Choroid plexus epithelial cell (primary cell): ENCODE measurements around the gene RFPL2.

Experiments used
- DNase-seq: peaks from one replicate; pipeline ENCODE4 v3.0.0-alpha.2; 2010; ENCODE audit warnings: low read depth
- H3K4me3 ChIP-seq: 2 replicates; pipeline ENCODE4 v1.5.1; 2011; ENCODE audit warnings: low read depth, mild to moderate bottlenecking, control low read depth, low read length, moderate library complexity
- TF ChIP-seq, protein P1 (sequence below): conservative IDR thresholded peaks from 2 replicates; pipeline ENCODE4 v1.5.1; 2011; ENCODE audit warnings: low read depth, mild to moderate bottlenecking, control low read depth, inconsistent platforms, low read length, moderate library complexity

RFPL2 gene

GRCh38 chr22:32204856-32205722, at the start of gene RFPL2:
Gene RFPL2 (minus strand): TSS chr22:32205073. CDS start chr22:32202451, 2,622 bp downstream.
- TF ChIP-seq, protein P1, sequence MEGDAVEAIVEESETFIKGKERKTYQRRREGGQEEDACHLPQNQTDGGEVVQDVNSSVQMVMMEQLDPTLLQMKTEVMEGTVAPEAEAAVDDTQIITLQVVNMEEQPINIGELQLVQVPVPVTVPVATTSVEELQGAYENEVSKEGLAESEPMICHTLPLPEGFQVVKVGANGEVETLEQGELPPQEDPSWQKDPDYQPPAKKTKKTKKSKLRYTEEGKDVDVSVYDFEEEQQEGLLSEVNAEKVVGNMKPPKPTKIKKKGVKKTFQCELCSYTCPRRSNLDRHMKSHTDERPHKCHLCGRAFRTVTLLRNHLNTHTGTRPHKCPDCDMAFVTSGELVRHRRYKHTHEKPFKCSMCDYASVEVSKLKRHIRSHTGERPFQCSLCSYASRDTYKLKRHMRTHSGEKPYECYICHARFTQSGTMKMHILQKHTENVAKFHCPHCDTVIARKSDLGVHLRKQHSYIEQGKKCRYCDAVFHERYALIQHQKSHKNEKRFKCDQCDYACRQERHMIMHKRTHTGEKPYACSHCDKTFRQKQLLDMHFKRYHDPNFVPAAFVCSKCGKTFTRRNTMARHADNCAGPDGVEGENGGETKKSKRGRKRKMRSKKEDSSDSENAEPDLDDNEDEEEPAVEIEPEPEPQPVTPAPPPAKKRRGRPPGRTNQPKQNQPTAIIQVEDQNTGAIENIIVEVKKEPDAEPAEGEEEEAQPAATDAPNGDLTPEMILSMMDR: no peak
- DNase-seq: peak; percentile 11
- no peak within 1 kb of the TSS for H3K4me3 ChIP-seq

GRCh38 chr22:32249231-32249630, 44.4 kb upstream of the RFPL2 start:
- TF ChIP-seq, protein P1: no peak
- no peak for DNase-seq

GRCh38 chr22:32248276-32248675, 43.4 kb upstream of the RFPL2 start:
- DNase-seq: no peak
- TF ChIP-seq, protein P1: no peak
- H3K4me3 ChIP-seq: no peak overlapping the region

More at GRCh38 chr22:32249231-32249630, 44.4 kb upstream of the RFPL2 start:
- H3K4me3 ChIP-seq: no peak overlapping the region

DNA sequence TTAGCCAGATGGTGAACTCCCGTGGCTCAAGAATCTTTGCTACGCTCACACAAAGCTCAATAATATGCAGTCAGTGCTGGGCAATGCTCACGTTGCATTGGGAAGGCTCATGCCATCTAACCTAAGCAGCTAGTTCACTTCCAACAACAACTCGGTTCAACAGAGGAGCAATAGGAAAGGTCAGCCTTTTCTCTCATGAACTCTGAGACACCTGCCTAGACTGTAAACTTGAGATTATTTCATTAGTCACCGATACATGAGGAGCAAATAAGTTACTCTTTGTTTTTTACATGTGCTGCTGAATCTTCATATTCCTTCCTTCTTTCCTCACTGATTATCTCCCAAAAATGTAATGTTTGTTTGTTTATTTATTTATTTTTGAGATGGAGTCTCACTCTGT, 41.3 kb upstream of the RFPL2 start:
- no peak for DNase-seq
- TF ChIP-seq, protein P1: no peak
- H3K4me3 ChIP-seq: no peak overlapping the region

GRCh38 chr22:32245042-32245441, 40.2 kb upstream of the RFPL2 start:
- TF ChIP-seq, protein P1: no peak
- DNase-seq: no peak
- no peak overlapping the region for H3K4me3 ChIP-seq

DNA sequence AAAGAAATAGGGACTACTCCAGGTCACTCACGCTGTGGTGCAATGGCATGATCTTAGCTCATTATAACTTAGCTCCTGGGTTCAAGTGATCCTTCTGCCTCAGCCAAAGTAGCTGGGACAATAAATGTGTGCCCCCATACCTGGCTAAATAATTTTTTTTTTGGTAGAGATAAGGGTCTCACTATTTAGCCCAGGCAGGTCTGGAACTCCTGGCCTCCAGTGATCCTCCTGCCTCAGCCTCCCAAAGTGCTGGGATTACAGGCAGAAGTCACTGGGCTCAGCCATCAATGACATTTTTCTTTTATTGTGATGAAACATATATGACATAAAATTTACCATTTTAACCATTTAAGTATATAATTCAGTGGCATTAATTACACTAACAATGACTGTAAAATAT, 39.7 kb upstream of the RFPL2 start:
- no peak for DNase-seq
- TF ChIP-seq, protein P1: no peak
- H3K4me3 ChIP-seq: no peak overlapping the region

- no peak for DNase-seq
- H3K4me3 ChIP-seq: no peak overlapping the region
- TF ChIP-seq, protein P1: no peak
Observed at GRCh38 chr22:32240461-32240860, 35.6 kb upstream of the RFPL2 start.
